SKM-1 (cell line): ENCODE measurements around the gene DHRS12.

Experiments used
- DNase-seq: peaks from one replicate; lab custom pipeline; 2025; ENCODE audit not compliant: unreplicated experiment; lab: John Stamatoyannopoulos, UW

The DHRS12 gene

DNA sequence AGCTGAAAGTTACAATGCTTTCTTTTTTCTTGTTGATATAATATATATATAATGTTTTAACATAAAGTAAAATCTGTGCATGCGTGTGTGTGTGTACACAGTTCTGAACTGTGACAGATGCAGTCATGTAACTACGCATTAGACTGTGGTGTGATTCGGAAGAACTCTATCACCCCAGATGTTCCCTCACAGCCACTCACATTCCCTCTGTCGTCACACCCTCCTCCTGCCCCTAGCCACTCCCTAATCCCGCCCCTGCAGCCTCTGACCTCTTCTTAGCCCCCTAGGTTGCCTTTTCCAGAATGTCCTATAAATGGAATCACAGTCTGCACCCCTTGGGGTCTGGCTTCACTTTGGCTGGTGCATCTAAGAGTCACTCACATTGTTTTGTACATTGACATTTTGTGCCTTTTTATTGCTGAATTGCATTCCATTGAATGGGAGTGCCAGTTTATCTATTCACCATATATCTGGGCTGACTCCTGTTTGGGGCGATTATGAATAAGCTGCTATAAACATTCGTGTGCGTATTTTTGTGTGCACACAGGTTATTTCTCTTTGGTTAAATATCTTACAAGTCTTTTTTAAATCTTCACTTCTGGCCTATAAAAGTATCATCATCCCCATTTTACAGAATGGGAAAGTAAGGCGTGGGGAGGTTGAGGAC lies 20.4 kb downstream of the DHRS12 start:
- no peak for DNase-seq

- DNase-seq, result no peak
Measured at GRCh38 chr13:51782026-51782710, 21.8 kb downstream of the DHRS12 start.

DNA sequence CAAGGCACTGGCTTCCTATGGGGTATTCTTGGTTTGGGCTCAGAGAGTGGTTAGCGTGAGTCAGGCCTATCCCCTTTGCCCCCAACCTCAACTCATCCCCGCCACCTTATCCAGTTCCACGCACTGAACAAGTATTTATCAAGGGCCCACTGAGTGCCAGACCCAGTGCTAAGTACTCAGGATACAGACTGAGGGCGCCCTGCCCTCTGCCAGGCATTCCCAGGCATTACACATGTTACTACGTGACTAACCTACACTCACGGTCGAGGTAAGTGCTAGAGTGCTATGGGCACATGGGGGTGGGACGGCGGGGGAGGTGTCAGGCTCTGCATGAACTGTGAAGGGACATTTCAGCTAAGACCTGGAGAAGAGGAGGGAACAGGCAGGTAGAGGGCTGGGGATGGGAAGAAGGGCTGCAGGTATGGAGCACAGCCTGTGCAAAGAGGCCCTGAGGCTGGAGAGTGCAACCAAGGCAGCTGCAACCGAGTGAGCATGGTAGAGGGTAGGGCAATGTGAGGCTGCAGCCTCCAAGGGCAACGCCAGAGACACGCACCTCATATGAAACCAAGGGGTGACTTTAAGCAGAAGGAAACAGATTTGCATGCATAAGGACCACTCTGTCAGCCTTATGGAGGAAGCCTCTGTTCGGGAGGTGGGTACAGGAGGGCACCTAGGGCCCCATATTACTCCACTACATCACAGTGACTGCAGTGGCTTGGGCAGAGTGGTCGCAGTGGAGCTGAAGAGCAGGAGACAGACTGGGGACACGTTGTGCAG lies 22.5 kb downstream of the DHRS12 start:
- no peak for DNase-seq

DNA sequence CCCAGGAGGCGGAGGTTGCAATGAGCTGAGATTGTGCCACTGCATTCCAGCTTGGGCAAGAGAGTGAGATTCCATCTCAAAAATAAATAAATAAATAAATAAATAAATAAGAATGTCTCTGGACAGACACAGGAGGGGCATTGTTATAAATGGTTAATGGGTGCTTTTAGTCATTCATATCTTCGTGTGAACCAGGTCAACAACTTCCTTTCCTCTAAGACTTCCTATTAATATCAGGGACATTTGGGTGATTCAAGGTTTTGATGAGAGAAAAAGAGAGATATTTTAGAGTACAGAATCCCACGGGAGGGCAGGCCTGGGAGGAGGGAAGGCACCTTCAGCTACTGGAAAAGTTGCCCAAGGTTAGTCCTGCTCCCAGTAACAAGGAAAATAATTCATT lies 23.9 kb downstream of the DHRS12 start:
- DNase-seq, result no peak

DNA sequence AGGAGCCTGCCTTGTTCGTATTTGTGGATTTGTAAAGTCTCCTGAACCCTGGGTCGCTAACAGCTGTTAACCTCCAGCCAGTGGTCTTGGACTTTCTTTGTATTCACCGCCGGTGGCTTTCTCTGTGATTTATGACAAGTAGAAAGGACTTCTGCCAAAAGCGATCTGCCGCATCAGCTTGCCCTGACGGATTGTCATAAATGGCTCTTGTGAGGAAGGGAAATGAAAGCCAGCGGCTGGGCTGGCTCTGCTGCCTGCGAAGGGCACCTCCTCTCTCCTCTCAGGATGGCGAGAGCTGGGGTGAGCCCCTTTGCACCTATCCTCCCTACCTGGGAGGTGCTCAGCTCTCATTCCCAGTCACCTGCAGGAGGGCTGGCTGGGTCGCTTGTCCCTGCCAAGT lies 25.6 kb downstream of the DHRS12 start:
- no peak for DNase-seq

GRCh38 chr13:51777921-51778320 lies 26.0 kb downstream of the DHRS12 start:
- no peak for DNase-seq

GRCh38 chr13:51776179-51776578 lies 27.8 kb downstream of the DHRS12 start:
- no peak for DNase-seq

GRCh38 chr13:51773515-51773914 lies 30.4 kb downstream of the DHRS12 start:
- DNase-seq, result no peak

GRCh38 chr13:51772781-51773180 lies 31.2 kb downstream of the DHRS12 start:
- no peak for DNase-seq

DNA sequence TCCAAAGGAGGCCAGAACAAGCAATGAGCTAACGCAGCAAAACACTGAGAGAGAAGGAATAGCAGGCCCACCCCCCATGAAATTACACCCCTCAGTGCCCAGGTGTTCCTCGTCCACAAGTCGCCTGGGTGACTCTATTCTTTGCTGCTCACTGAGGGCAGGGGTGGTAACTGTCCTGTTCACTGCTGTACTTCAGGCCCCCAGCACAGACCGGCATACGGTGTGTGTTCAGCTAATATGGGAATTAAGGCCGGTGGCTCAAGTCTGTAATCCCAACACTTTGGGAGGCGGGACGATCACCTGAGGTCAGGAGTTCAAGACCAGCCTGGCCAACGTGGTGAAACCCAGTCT lies 31.9 kb downstream of the DHRS12 start:
- no peak for DNase-seq

DNA sequence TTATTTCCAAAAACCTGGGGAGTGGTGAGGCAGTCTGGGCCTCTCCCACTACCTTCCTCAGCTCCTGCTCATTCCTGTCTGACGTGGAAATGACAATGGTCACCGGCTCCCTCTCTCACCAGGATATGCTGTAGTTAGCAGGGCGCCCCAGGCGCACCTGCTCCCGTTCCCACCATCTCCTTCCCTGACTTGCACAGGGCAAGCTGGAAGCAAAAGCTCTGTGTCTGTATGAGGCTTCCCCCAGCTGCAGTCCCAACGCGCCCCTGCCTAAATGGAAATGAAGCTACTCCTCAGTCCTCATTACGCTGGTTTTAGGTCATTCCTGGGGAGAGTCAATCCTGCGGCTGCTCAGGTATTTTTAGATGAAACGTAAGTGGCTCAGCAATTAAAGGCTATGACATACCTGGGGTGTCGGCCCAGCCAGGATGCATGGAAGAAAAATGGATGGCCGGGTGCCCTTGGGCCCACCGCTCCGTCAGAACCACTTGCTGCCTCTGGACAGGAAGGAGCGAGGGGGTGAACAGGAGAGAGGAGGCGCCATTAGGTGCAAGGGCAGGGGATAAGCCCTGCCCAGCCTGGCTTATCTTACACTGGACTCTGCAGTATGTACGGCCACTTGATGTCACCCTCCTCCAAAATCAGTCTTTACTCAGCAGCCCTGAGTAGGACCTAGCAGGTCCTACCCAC lies 32.4 kb downstream of the DHRS12 start:
- DNase-seq, result no peak

- DNase-seq, result no peak
Measured at GRCh38 chr13:51770681-51771417, 33.1 kb downstream of the DHRS12 start.

DNA sequence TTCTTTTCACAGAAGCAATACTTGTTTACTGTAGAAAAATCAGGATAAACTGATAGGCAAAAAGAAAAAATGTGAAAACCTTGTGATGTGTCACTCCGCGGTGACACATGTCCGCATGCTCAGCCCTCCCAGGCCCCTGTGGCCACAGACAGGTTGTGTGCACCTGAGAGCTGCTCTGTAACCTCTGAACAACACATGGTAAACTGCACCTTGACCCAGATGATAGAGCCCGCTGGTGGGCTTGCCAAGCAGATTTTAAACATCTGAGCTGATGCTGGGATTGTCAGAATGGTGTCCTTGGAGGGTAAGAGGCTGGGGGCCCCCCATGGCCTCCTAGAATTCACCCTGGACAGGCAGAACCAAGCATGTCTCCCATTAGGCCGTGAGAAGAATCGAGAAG lies 33.8 kb downstream of the DHRS12 start:
- no peak for DNase-seq

- no peak for DNase-seq
Measured at GRCh38 chr13:51769455-51770127, 34.4 kb downstream of the DHRS12 start.

DNA sequence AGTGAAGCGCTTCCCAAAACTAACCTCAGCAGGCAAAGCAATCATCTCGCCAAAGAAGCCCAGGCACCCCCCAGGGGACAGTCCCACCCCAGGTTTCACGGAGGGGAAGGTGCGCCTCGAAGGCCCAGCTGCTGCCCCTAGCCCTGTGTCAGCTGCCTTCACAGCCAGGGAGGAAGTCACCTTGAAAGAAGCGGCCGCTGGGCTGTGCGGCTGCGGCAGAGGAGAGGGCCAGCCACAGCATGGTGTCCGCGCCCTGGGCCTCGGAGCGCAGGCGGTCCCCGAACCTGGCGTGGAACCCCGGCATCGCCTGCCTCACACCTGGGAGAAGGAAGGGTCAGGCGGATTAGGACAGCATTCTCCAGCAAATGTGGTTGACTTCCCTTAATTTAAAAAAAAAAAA lies 35.0 kb downstream of the DHRS12 start:
- DNase-seq, result no peak

GRCh38 chr13:51768378-51768921 lies 35.5 kb downstream of the DHRS12 start:
- no peak for DNase-seq

DNA sequence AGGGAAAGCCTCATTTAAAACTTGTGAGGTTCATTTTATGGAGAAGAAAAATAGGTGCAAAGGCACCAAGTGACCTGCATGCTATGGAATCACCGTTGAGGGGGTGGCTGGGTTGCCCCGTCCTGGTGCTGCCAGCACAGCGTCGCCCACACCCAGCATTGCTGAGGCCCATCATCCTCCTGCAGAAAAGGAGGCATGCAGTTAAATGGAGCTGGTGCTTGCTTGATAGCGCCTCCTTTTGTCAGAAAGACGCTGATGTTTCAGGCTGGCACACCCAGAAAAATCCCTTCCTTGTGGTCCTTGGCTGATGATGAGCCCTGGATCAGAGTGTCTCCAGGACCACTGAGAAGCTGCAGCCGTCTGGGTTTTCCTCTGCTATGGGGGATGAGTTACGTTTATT lies 36.9 kb downstream of the DHRS12 start:
- no peak for DNase-seq

GRCh38 chr13:51765142-51765515 lies 38.8 kb downstream of the DHRS12 start:
- no peak for DNase-seq

DNA sequence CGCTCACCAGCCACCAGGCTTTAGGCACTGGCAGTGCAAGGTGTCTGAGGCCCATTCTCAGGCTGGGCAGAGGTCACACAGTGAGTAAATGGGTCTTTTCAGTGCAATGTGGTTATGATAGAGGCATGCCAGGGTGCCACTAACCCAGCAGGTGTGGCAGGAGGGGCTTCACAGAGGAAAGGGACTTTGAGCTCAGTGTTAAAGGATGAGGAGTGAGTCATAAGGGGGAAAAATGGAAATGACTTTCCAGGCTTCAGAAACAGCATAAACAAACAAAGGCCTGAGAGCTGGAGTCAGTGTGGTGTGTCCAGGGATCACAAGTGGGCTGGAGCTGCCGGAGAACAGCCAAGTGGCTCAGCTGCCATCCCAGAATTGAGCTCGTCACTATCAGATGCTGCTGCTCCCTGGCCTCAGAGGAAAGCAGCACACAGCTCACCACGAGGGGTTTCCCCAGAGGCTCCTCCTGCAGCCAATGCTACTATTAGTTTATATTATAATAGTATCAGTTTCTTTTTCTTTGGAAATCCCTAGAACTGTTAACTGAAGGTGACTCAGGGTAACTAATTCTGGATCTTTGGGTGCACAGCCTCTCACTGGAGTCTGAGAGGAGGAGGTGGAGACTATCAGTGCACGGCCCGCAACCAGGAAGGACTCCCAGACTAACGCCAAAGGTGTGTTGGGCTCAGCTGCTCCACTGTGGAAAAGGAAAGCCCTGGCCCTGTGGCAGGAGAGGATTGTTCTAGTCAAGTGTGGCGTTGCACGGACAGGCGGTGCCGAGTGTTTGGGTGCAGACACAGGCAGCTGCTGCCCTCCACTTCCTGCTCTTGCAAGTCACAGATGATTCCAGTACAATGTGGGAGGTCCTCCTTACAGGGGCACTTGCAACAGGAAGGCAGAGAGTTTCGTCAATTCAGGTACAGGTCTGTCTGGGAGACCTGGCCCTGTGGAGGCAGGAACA lies 39.5 kb downstream of the DHRS12 start:
- no peak for DNase-seq
